ENCODE data around the gene TRIP13.

GRCh38 chr5:952597-953271, 60.0 kb downstream of the TRIP13 start:
- TF ChIP-seq CTCF (conservative IDR thresholded peaks at IDR 0.05) = no peak
- TF ChIP-seq ZFX (IDR thresholded peaks at IDR 0.05) = no peak
